Stimulated activated CD4-positive, alpha-beta T cell treated with anti-CD3 and anti-CD28 coated beads, Interleukin-15, amount 100 ng/mL, for 1 hour (primary cell): Measurements from ENCODE around the gene ME1.
"Not testable (repeated sequence)": the region's sequence is repeated elsewhere in the genome, so short reads cannot be mapped to it uniquely, and the experiment has no call there.

Source experiments
- DNase-seq, 2 donors: peaks; one replicate each; pipeline ENCODE4 v3.0.0-alpha.2; 2020; ENCODE audit warnings: low read depth in 1 of 2, low spot score in 1 of 2

The ME1 gene

DNA sequence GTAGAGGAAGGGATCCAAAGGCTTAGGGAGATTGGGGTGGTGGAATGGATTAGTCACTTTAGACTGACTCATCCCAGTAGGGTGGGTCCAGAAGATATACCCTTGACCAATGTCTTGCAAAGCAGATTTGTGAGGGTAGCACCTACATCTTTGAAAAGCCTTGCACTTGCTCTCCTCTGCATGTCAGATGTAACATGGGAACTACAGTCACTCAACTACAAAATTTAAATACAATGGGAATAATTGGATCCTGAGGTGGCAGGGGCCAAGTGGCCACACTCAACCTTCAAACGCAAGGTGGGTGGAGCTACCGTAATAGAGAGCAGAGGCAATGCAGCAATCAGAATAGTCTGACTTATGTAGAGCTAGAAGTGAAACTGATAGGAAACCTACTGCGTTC, 71.2 kb downstream of the ME1 start:
- DNase-seq: no peak

- no peak for DNase-seq
Measured at GRCh38 chr6:83354747-83355146, 76.1 kb downstream of the ME1 start.

DNA sequence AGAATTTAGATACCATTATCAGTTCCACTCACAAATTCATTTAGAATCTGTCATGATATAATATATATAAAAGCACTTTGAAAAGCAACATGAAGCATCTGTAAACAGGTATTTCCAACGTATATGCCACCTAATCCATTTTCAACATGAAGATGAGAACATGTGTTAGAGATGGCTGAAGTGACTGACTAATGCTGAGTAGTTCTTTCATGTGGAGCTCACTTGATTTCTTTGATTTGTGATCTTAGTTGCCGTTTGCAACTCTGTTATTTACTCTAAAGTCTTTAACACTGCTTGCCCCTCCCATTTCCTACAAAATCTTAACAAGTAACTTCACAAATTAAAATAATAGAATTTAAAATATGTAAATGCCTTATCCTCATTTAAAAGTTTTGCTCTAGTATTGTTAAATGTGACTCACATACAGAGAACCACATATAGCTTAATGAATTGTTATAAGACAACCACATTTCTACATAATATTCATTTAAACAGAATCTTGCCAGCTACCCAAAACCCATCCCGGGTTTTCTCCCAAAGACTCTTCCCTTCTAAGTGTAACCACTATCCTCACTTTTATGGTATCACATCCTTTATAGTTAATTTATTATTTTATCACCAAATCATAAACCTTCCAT, 78.3 kb downstream of the ME1 start:
- no peak for DNase-seq

GRCh38 chr6:83343121-83343520, 87.7 kb downstream of the ME1 start:
- DNase-seq: no peak

- no peak for DNase-seq
Measured at GRCh38 chr6:83341765-83342164, 89.1 kb downstream of the ME1 start.

GRCh38 chr6:83333916-83334315, 96.9 kb downstream of the ME1 start:
- DNase-seq: not testable (repeated sequence)

DNA sequence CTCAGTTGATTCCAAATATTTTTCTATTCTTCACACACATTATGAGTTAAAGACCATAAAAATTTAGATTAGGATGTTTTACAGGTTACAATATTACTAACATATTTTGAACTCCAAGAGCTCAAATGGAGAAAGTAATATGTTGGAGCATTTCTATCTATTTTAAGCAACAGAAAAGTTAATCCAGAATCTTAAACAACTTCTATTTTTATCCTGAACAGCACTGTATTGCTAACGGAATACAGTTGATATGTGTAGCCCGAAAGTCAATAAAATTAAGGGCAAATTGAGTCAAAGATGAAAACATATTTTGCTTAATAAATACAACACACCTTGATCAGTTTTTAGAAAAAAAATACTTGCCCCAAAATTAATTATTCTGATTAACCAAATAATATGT, 97.4 kb downstream of the ME1 start:
- no peak for DNase-seq

DNA sequence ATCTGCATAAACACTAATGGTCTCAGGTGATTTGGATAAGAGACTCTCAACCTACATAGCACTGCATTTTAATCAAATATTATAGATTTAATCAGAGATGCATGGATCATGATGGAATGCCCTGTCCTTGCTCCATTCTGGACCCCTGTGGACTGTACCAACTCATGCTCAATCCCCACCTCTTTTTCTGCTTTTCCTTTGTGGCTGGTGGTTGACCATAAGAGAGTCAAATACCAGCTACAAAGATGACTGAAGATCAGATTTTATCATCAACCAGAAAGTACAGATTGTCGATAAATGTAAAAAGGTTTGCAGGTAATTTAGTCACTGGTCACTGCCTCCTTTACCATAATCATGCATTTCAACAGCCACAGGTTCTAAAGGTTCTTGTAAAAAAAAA, 116.2 kb downstream of the ME1 start:
- DNase-seq: no peak

DNA sequence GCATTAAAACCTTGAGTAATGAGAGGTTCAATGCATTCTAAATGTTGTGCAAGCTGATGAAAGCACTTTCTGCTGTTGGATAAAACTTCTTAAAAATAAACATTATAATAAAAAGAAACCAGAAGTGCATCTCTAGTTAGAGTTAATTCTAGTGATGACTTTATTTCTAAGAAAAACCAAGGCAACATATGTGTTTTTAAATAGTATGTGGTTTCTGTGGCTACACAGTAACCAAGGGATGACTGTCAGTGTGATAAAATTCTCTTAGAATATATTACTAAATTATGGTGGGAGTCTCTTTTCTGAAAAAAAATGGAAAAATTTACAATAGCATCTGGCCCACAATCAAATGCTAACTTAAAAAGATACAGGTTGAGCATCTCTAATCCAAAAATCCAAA, 117.0 kb downstream of the ME1 start:
- DNase-seq: no peak

- DNase-seq: no peak
Measured at GRCh38 chr6:83311231-83311630, 119.6 kb downstream of the ME1 start.

GRCh38 chr6:83310046-83310445, 120.8 kb downstream of the ME1 start:
- no peak for DNase-seq

DNA sequence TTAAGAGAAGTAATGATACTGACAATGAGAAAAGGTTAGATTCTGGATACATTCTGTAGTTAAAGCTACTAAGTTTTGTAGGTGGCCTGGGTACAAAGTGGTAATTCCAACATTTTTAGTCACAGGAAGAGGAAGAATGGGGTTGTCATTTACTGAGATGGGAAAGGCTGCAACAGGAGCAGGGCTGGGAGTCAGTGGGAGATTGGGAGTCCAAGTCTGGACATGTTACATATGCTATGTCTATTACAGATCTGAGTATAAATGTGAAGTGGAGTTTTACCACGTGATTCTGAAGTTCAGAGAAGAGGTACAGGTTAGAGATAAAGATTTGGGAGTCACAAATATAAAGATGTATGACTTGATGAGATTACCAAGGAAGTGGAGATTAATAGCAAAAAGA, 121.5 kb downstream of the ME1 start:
- DNase-seq: no peak

- DNase-seq: no peak
Measured at GRCh38 chr6:83308833-83309232, 122.0 kb downstream of the ME1 start.

DNA sequence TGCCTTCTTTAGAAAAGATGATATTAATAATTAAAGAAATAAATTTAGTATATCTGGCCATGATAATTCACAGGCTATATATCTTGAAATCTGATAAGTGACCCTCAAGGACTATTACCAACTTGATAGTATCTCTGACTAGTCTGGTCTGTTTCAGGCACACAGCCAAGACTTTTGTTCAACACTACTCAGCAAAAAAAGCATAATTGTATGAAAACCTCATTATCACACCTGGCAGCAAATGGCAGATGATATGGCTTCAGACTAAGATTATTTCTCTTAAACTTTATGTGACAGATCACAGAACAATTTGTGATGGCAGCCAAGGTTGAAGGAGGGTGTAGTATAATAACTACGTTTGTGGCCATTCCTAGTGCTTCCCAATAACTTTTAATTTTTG, 123.0 kb downstream of the ME1 start:
- DNase-seq: no peak

DNA sequence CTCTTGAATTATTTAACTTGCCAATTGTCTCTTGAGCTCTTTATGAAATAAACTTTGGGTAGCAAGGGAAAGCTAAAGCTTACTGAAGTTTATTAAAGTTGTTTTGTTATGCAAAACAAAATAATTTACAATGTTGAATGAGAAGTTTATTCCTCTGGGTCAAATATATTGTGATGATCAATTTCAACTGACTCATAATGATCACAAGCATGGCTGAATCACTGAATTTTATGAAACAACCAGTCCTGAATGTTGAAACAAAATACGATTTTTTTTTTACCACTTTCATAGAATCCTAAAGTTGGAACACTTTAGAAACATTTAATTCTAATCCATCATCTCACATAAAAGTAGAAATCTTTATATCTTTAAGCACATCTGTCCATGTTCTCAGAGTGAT, 127.4 kb downstream of the ME1 start:
- DNase-seq: no peak

- no peak for DNase-seq
Measured at GRCh38 chr6:83294676-83295075, 136.2 kb downstream of the ME1 start.

GRCh38 chr6:83292900-83293843, 137.7 kb downstream of the ME1 start:
- DNase-seq: no peak

DNA sequence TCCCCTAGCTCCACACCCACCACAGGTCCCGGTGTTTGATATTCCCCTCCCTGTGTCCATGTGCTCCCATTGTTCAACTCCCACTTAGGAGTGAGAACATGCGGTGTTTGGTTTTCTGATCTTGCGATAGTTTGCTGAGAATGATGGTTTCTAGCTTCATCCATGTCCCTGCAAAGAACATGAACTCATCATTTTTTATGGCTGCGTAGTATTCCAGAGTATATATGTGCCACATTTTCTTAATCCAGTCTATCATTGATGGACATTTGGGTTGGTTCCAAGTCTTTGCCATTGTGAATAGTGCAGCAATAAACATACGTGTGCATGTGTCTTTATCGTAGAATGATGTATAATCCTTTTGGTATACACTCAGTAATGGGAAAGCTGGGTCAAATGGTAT, 143.6 kb downstream of the ME1 start:
- DNase-seq: not testable (repeated sequence)

GRCh38 chr6:83285917-83286316, 144.9 kb downstream of the ME1 start:
- no peak for DNase-seq

GRCh38 chr6:83273596-83273995, 157.3 kb downstream of the ME1 start:
- DNase-seq: no peak

- DNase-seq: no peak
Measured at GRCh38 chr6:83270971-83271719, 159.7 kb downstream of the ME1 start.

DNA sequence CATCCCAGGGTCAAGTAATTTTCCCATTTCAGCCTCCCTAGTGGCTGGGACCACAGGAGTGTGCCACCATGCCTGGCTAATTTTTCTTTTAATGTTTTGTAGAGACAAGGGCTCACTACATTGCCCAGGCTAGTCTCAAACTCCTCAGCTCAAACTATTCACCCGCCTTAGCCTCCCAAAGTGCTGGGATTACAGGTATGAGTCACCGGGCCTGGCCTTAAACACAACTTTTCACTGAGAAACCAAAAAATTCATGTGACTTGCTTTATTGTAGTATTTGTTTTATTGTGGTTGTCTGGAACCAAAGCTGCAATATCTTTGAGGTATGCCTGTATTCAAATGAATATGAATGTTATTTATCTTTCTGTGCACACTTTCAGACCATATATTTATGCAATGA, 165.5 kb downstream of the ME1 start:
- no peak for DNase-seq
